K562 (cell line): ENCODE measurements around the gene NDRG3. TPM values are rescaled to one million over a fixed set of nuclear protein-coding genes. Genes with fewer than 3 reads are reported as not detected.
A peak's percentile ranks its signal among the peaks of the same experiment; 100 is the strongest.

ENCODE experiments used
- E2F3 ChIP-seq: fragments of 250-450 bp; sonication (Bioruptor Pico); IDR thresholded peaks from 2 replicates; pipeline ENCODE4 v1.4.0; 2020; ENCODE audit warnings: mild to moderate bottlenecking
- EP400 ChIP-seq: fragments of 450-650 bp; IDR thresholded peaks from 2 replicates; pipeline ENCODE4 v1.6.1; 2017; ENCODE audit warnings: antibody characterized with exemption, mild to moderate bottlenecking, moderate library complexity
- NR4A1 ChIP-seq, 2 experiments: fragments of 250-450 bp in 1 of 2; fragments of 450-650 bp in 1 of 2; sonication (Bioruptor Pico) in 1 of 2; IDR thresholded peaks; 2 replicates each; pipeline versions ENCODE4 v1.4.0 to v1.6.1; 2016 to 2020; ENCODE audit warnings: mild to moderate bottlenecking in 2 of 2, missing compliant biosample characterization in 1 of 2, missing genetic modification characterization in 1 of 2, moderate library complexity in 1 of 2
- PHF20 ChIP-seq: fragments of 450-650 bp; IDR thresholded peaks from 2 replicates; pipeline ENCODE4 v1.6.1; 2018; ENCODE audit not compliant: partially characterized antibody
- SUPT5H ChIP-seq: fragments of 450-650 bp; IDR thresholded peaks from 2 replicates; pipeline ENCODE4 v1.6.1; 2016
- YY1 ChIP-seq, 3 experiments: IDR thresholded peaks; 2 replicates each; pipeline ENCODE4 v1.6.1; 2011; ENCODE audit warnings: low read length in 2 of 3, mild to moderate bottlenecking in 2 of 3, moderate library complexity in 2 of 3, borderline replicate concordance in 1 of 3, control low read depth in 1 of 3, low read depth in 1 of 3; ENCODE audit not compliant: insufficient read depth in 3 of 3, insufficient replicate concordance in 2 of 3, control insufficient read depth in 1 of 3, insufficient read length in 1 of 3; ENCODE audit errors: extremely low read depth in 1 of 3
- ZNF24 ChIP-seq: fragments of 450-650 bp; IDR thresholded peaks from 2 replicates; pipeline ENCODE4 v1.6.1; 2016
- ZNF639 ChIP-seq, 2 experiments: fragments of 200-800 bp in 1 of 2; sonication (Bioruptor generic) in 1 of 2; sonication (generic) in 1 of 2; formaldehyde crosslinking in 1 of 2; IDR thresholded peaks in 1 of 2; conservative IDR thresholded peaks in 1 of 2; 2 replicates each; pipeline versions ENCODE4 v1.5.0 to v1.6.1; 2016 to 2020; ENCODE audit warnings: missing compliant biosample characterization in 1 of 2, missing genetic modification characterization in 1 of 2, missing genetic modification reagents in 1 of 2
- polyA plus RNA-seq, 8 experiments: library from polyadenylated mRNA; depleted of rRNA in 4 of 8; stranded (reverse) in 5 of 8; unstranded in 3 of 8; fragments of >200 nt; fragmentation: Nextera tagmentation in 2 of 8; fragmentation: Illumina TruSeq in 1 of 8; extraction: Ambion mirVana in 2 of 8; extraction: Trizol in 1 of 8; gene quantifications; 2 replicates each; pipeline versions ENCODE4 v1.2.1 to v1.2.3, GENCODE V29; 2011 to 2014; ENCODE audit warnings: inconsistent platforms in 1 of 8, missing spikeins in 1 of 8
- total RNA-seq, 7 experiments: library from RNA; depleted of rRNA in 6 of 7; stranded (reverse); fragments of >200 nt in 6 of 7; fragmentation: Illumina TruSeq in 2 of 7; extraction: Trizol in 2 of 7; gene quantifications; 2 replicates each; pipeline versions ENCODE4 v1.2.1 to v1.2.3, GENCODE V29; 2011 to 2021; ENCODE audit warnings: low replicate concordance in 1 of 7
- TF ChIP-seq, protein P1 (sequence below), 2 experiments: fragments of 450-650 bp; IDR thresholded peaks; 2 replicates each; pipeline ENCODE4 v1.6.1; 2016; ENCODE audit warnings: mild to moderate bottlenecking in 2 of 2, borderline replicate concordance in 1 of 2, low read depth in 1 of 2, moderate library complexity in 1 of 2

Gene NDRG3
- total and polyA plus RNA-seq, 9 of the 15 experiments (the other 6 are each of a cell fraction or from before 2014, with no cell fraction given): 14.6 to 39.4 (median 24.4) TPM

- TF ChIP-seq, protein P1, sequence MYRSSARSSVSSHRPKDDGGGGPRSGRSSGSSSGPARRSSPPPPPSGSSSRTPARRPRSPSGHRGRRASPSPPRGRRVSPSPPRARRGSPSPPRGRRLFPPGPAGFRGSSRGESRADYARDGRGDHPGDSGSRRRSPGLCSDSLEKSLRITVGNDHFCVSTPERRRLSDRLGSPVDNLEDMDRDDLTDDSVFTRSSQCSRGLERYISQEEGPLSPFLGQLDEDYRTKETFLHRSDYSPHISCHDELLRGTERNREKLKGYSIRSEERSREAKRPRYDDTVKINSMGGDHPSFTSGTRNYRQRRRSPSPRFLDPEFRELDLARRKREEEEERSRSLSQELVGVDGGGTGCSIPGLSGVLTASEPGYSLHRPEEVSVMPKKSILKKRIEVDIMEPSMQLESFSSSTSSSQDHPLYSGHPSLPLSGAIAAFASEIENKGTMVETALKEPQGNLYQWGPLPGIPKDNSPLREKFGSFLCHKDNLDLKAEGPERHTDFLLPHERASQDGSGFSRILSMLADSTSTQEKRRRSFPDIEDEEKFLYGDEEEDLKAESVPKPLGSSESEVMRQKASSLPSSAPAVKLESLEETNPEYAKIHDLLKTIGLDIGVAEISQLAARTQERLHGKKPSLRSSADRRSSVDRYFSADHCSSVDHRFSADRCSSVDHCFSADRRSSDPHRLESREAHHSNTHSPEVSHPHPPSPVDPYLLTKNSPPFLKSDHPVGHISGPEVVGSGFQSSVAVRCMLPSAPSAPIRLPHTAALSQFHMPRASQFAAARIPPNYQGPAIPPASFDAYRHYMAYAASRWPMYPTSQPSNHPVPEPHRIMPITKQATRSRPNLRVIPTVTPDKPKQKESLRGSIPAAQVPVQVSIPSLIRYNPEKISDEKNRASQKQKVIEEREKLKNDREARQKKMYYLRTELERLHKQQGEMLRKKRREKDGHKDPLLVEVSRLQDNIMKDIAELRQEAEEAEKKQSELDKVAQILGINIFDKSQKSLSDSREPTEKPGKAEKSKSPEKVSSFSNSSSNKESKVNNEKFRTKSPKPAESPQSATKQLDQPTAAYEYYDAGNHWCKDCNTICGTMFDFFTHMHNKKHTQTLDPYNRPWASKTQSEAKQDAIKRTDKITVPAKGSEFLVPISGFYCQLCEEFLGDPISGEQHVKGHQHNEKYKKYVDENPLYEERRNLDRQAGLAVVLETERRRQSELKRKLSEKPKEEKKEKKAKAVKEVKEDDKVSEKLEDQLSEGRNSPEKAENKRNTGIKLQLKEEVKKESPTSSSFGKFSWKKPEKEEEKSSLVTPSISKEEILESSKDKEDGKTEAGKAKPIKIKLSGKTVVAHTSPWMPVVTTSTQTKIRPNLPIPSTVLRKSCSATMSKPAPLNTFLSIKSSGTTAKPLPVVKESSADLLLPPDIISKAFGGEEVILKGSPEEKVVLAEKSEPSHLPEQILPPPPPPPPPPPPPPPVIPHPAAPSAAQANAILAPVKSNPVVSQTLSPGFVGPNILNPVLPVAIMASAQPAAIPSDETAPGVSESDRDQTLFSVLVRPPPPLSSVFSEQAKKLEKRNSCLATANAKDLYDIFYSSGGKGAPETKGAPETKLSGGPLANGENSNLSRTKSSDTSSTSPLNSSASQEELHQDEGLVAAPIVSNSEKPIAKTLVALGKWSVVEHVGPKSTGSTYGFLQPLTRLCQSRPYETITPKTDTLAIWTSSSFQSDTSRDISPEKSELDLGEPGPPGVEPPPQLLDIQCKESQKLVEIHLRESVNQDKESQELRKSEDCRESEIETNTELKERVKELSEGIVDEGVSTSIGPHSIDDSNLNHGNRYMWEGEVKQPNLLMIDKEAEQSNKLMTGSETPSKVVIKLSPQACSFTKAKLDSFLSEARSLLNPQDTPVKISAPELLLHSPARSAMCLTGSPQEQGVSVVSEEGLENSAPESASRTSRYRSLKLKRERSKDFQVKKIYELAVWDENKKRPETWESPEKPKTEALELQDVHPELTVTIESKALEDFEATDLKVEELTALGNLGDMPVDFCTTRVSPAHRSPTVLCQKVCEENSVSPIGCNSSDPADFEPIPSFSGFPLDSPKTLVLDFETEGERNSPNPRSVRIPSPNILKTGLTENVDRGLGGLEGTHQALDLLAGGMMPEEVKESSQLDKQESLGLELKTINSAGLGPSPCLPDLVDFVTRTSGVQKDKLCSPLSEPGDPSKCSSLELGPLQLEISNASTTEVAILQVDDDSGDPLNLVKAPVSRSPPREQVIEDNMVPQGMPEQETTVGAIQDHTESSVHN (IDR thresholded peaks at IDR 0.05; ENCODE audit: borderline replicate concordance in 1 of 2, low read depth in 1 of 2): no peak
- TF ChIP-seq YY1 (IDR thresholded peaks at IDR 0.05; ENCODE audit: borderline replicate concordance in 1 of 3, control insufficient read depth in 1 of 3, extremely low read depth in 1 of 3, insufficient read depth in 3 of 3, insufficient read length in 1 of 3, insufficient replicate concordance in 2 of 3, low read depth in 1 of 3, low read length in 2 of 3) (peak; percentile 95 to 100 (median 99)), ZNF639 (CRISPR knock-in tag; conservative IDR thresholded peaks at IDR 0.05 in 1 of 2, IDR thresholded peaks at IDR 0.05 in 1 of 2) (peak in 1 of 2 experiments; percentile 47; a peak in 1 of 4 replicates), PHF20 (no peak), NR4A1 (CRISPR knock-in tag; IDR thresholded peaks at IDR 0.05) (no peak), NR4A1 (tag; IDR thresholded peaks at IDR 0.05) (0 out of 2 replicates have a peak, but pooled peaks have one; percentile 24), ZNF24 (0 out of 2 replicates have a peak, but pooled peaks have one; percentile 12), SUPT5H (peak; percentile 56; the same call in 1 of the 2 replicates), E2F3 (CRISPR knock-in tag) (0 out of 2 replicates have a peak, but pooled peaks have one; percentile 11), EP400 (peak; percentile 24)
Measured at GRCh38 chr20:36745927-36746659, at the start of gene NDRG3 (continued).
